ENCODE measurements around the gene CDIPT. TPM values are rescaled to one million over a fixed set of nuclear protein-coding genes. Genes with fewer than 3 reads are reported as not detected.

CDIPT gene
- total RNA-seq, 1 experiment from 2014 or later = 42.7 TPM

DNA sequence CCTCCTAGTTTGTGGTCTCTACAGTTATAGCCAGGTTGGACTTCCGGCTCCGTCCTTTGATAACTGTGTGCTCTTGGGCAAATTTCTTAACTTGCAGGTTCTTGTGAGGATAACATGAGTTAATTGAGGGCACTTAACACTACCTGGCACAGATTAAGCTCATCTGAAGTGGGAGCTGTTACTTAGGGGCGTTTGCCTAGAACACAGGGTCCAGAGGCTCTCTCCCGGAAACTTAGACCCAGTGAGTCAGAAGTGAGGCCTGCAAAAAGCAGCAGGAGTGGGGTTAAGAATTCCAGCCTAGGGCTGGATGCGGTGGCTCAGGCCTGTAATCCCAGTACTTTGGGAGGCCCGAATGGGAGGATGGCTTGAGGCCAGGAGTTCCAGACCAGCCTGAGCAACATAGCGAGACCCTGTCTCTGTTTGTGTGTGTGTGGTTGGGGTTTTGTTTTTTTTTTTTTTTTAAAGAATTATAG is 41.3 kb downstream of the CDIPT start:
- peak overlapping the region; percentile 62 for H3K4me3 Mint-ChIP-seq (ENCODE audit: unreplicated experiment)
- ChIA-PET CTCF (interaction anchor here (0.6 to 6.2 kb wide), 5 partner anchors 17 to 45 kb away, joined by 3 to 52 read pairs (median 4); no protein-coding TSS in a partner anchor), POLR2A (interaction anchor here (0.5 to 7.9 kb wide), 12 partner anchors 11 to 174 kb away, joined by 3 to 120 read pairs (median 10); partner anchors contain the start of genes CDIPT, HIRIP3, INO80E and KCTD13)
- TF ChIP-seq CTCF (IDR thresholded peaks at IDR 0.05; ENCODE audit: unreplicated experiment) = no peak
- peaks cover 53% of the 10 kb centered on the region for H3K36me3 Mint-ChIP-seq (ENCODE audit: insufficient read depth, unreplicated experiment)
- no TSS peak for BruUV-seq (replicated peaks)
- peak; percentile 78 for DNase-seq (ENCODE audit: unreplicated experiment)
- intact Hi-C loops (cut with micrococcal nuclease) = loop anchor here (5.0 kb wide), 3 partner anchors 41 to 201 kb away; partner anchors contain the start of genes C16orf92, CDIPT, HIRIP3 and INO80E
- no peaks in the 10 kb centered on the region for H3K9me3 Mint-ChIP-seq (ENCODE audit: unreplicated experiment)
- peaks cover 30% of the 10 kb centered on the region for H3K4me1 Mint-ChIP-seq (ENCODE audit: insufficient read depth, unreplicated experiment)
- H3K27me3 Mint-ChIP-seq (ENCODE audit: insufficient read depth, unreplicated experiment) = no peaks in the 10 kb centered on the region
- peak overlapping the region; percentile 1 for H3K27ac Mint-ChIP-seq (ENCODE audit: low read depth, unreplicated experiment)

DNA sequence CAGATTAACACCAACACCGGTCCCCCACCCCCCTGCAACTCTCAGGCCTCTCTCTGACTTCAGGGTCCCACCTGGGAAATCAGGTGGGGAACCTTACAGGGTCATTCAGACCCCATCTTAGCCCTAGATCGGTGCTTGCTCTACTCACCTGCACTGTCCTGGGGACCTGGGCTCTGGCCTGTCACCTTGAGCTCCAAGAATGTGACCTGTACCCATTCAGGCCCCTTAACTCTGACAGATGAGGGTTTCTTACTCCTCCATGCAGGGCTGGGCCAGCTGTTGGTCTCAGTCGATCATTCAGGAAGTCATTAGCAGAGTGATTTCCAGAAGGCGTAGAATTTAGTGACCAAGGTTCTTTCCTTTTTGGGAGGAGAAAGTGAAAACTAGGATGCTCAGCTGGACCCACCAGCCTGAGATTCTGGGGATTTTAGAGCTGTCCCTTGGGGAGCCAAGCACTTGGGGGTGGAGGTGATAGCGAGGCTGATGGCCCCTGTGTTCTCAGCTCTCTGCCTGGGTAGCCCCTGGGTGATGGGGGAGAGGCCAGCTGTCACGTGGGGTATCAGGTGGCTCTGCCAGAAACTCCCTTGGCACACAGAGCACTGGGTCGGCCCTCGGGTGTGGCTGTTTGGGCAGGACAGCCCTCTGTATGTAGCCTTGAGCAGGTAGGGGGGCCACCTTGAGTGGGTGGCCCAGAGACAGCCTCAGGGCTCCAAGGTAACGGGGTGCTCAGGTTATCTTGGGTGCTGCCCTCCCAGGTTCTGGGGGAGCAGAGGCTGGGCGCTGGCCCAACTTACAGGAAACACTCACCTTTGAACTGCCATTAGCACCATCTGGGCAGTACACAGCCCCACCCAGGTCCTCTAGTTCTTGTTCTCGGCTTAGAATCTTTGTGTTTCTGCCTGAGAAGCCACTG is 42.0 kb downstream of the CDIPT start:
- Mint-ChIP-seq H3K4me1 (ENCODE audit: insufficient read depth, unreplicated experiment) (peaks cover 30% of the 10 kb centered on the region), H3K27ac (ENCODE audit: low read depth, unreplicated experiment) (peak overlapping the region; percentile 1), H3K27me3 (ENCODE audit: insufficient read depth, unreplicated experiment) (no peaks in the 10 kb centered on the region), H3K9me3 (ENCODE audit: unreplicated experiment) (no peaks in the 10 kb centered on the region), H3K4me3 (ENCODE audit: unreplicated experiment) (peak overlapping the region; percentile 62), H3K36me3 (ENCODE audit: insufficient read depth, unreplicated experiment) (peaks cover 48% of the 10 kb centered on the region)
- ChIA-PET POLR2A (interaction anchor here (0.5 to 7.9 kb wide), 23 partner anchors 7 to 1289 kb away, joined by 3 to 120 read pairs (median 6); partner anchors contain the start of genes ALDOA, CDIPT, HIRIP3 and INO80E), CTCF (interaction anchor here (0.5 to 6.2 kb wide), 10 partner anchors 8 to 502 kb away, joined by 3 to 52 read pairs (median 4); partner anchors contain the start of gene MAZ)
- TSS peak; percentile 69 for BruUV-seq (replicated peaks)
- intact Hi-C loops (cut with micrococcal nuclease) = loop anchor here (5.0 kb wide), 3 partner anchors 41 to 201 kb away; partner anchors contain the start of genes C16orf92, CDIPT, HIRIP3 and INO80E
- DNase-seq (ENCODE audit: unreplicated experiment) = peak; percentile 66
- TF ChIP-seq CTCF (IDR thresholded peaks at IDR 0.05; ENCODE audit: unreplicated experiment) = no peak

DNA sequence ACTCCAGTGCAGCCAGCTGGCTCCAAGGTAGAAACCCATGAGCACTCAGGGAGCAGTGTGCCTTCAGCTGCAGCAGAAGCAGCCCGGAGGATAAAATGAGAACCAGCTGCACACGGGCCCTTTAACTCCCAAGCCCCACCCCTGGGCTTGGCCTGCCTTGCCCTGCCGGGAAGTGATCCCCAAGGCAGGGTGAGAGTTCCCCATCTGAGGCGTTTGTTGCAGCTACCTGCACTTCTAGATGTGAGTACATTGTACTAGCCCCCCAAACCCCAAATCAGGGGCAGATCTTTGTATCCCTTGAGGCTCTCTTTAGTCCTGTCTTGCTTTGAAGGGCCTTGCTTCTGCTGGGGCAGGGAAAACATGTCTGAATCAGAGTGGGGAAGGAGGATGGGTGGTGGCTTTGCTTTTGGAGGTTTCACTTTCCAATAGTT is 42.7 kb downstream of the CDIPT start, which contains the start of gene MVP:
Gene MVP, plus strand, starts transcription at position 192 of the 431 bp plus-strand sequence. CDS start 10,088 bp downstream, outside the sequence.
- POLR2A ChIA-PET = interaction anchor here (0.8 to 7.9 kb wide), 17 partner anchors 8 to 998 kb away, joined by 3 to 120 read pairs (median 10); partner anchors contain the start of genes ALDOA, CDIPT, HIRIP3 and INO80E
- peak within 1 kb of the TSS; percentile 1 for H3K27ac Mint-ChIP-seq (ENCODE audit: low read depth, unreplicated experiment)
- H3K9me3 Mint-ChIP-seq (ENCODE audit: unreplicated experiment) = no peaks in the 10 kb centered on the region
- peaks cover 27% of the 10 kb centered on the region for H3K4me1 Mint-ChIP-seq (ENCODE audit: insufficient read depth, unreplicated experiment)
- DNase-seq (ENCODE audit: unreplicated experiment) = peak; percentile 79
- no peak for TF ChIP-seq CTCF (IDR thresholded peaks at IDR 0.05; ENCODE audit: unreplicated experiment)
- peak within 1 kb of the TSS; percentile 62 for H3K4me3 Mint-ChIP-seq (ENCODE audit: unreplicated experiment)
- BruUV-seq (replicated peaks) = no TSS peak
- CTCF ChIA-PET = interaction anchor here (0.6 to 6.2 kb wide), 15 partner anchors 9 to 870 kb away, joined by 3 to 52 read pairs (median 3); partner anchors contain the start of genes HIRIP3, INO80E, MAZ and SEZ6L2
- H3K27me3 Mint-ChIP-seq (ENCODE audit: insufficient read depth, unreplicated experiment) = no peaks in the 10 kb centered on the region
- intact Hi-C loops (cut with micrococcal nuclease) = loop anchor here (5.0 kb wide), 3 partner anchors 42 to 202 kb away; partner anchors contain the start of genes C16orf92, CDIPT, HIRIP3 and INO80E
- H3K36me3 Mint-ChIP-seq (ENCODE audit: insufficient read depth, unreplicated experiment) = peaks cover 44% of the 10 kb centered on the region
